K562 (cell line): ENCODE data around the gene CARD14. TPM values are rescaled to one million over a fixed set of nuclear protein-coding genes. Genes with fewer than 3 reads are reported as not detected.

Source experiments
- ASH1L ChIP-seq: fragments of 450-650 bp; IDR thresholded peaks from 2 replicates; pipeline ENCODE4 v1.6.1; 2018; ENCODE audit warnings: borderline replicate concordance, mild to moderate bottlenecking, low read depth; ENCODE audit not compliant: partially characterized antibody
- ATF3 ChIP-seq, 2 experiments: fragments of 450-650 bp in 1 of 2; sonication (generic) in 1 of 2; formaldehyde crosslinking in 1 of 2; IDR thresholded peaks in 1 of 2; conservative IDR thresholded peaks in 1 of 2; 2 replicates each; pipeline versions ENCODE4 v1.6.1 to v1.8.1; 2016 to 2023; ENCODE audit warnings: mild to moderate bottlenecking in 2 of 2, moderate library complexity in 2 of 2, inconsistent platforms in 1 of 2, missing genetic modification reagents in 1 of 2
- BRD4 ChIP-seq: fragments of 200-600 bp; sonication (generic); IDR thresholded peaks from 2 replicates; pipeline ENCODE4 v1.6.1; 2017; ENCODE audit warnings: inconsistent platforms
- FOXJ2 ChIP-seq: fragments of 200-800 bp; sonication (Bioruptor generic); IDR thresholded peaks from 2 replicates; pipeline ENCODE4 v1.6.1; 2016; ENCODE audit warnings: missing genetic modification characterization, missing compliant biosample characterization
- HDAC8 ChIP-seq: fragments of 450-650 bp; IDR thresholded peaks from 2 replicates; pipeline ENCODE4 v1.6.1; 2016; ENCODE audit warnings: mild to moderate bottlenecking, missing genetic modification characterization, moderate library complexity, missing compliant biosample characterization
- MTF1 ChIP-seq: fragments of 250-450 bp; sonication (Bioruptor Pico); IDR thresholded peaks from 2 replicates; pipeline ENCODE4 v1.9.0; 2021; ENCODE audit warnings: moderate library complexity, mild to moderate bottlenecking, inconsistent platforms, borderline replicate concordance
- RUNX1 ChIP-seq: sonication (generic); IDR thresholded peaks from 2 replicates; pipeline ENCODE4 v1.6.1; 2016; ENCODE audit warnings: antibody characterized with exemption, low read depth
- ZNF316 ChIP-seq: fragments of 450-650 bp; IDR thresholded peaks from 2 replicates; pipeline ENCODE4 v1.6.1; 2016
- polyA plus RNA-seq, 8 experiments: library from polyadenylated mRNA; depleted of rRNA in 4 of 8; stranded (reverse) in 5 of 8; unstranded in 3 of 8; fragments of >200 nt; fragmentation: Nextera tagmentation in 2 of 8; fragmentation: Illumina TruSeq in 1 of 8; extraction: Ambion mirVana in 2 of 8; extraction: Trizol in 1 of 8; gene quantifications; 2 replicates each; pipeline versions ENCODE4 v1.2.1 to v1.2.3, GENCODE V29; 2011 to 2014; ENCODE audit warnings: inconsistent platforms in 1 of 8, missing spikeins in 1 of 8
- total RNA-seq, 7 experiments: library from RNA; depleted of rRNA in 6 of 7; stranded (reverse); fragments of >200 nt in 6 of 7; fragmentation: Illumina TruSeq in 2 of 7; extraction: Trizol in 2 of 7; gene quantifications; 2 replicates each; pipeline versions ENCODE4 v1.2.1 to v1.2.3, GENCODE V29; 2011 to 2021; ENCODE audit warnings: low replicate concordance in 1 of 7
- TF ChIP-seq, protein P1 (sequence below): sonication (generic); formaldehyde crosslinking; IDR thresholded peaks from 2 replicates; pipeline ENCODE4 v1.8.1; 2023; ENCODE audit warnings: mild to moderate bottlenecking, missing genetic modification reagents
- TF ChIP-seq, protein P2 (sequence below), 2 experiments: fragments of 250-450 bp in 1 of 2; fragments of 450-650 bp in 1 of 2; sonication (Bioruptor Pico) in 1 of 2; IDR thresholded peaks; 2 replicates each; pipeline versions ENCODE4 v1.6.1 to v1.8.0; 2016 to 2021; ENCODE audit warnings: mild to moderate bottlenecking in 2 of 2, moderate library complexity in 2 of 2, missing compliant biosample characterization in 1 of 2, missing genetic modification characterization in 1 of 2
- TF ChIP-seq, protein P3 (sequence below): sonication (generic); formaldehyde crosslinking; IDR thresholded peaks from 2 replicates; pipeline ENCODE4 v1.8.1; 2023; ENCODE audit warnings: mild to moderate bottlenecking, missing genetic modification reagents
- TF ChIP-seq, protein P4 (sequence below): fragments of 450-650 bp; IDR thresholded peaks from 2 replicates; pipeline ENCODE4 v1.6.1; 2016; ENCODE audit warnings: low read depth

Gene CARD14
- total and polyA plus RNA-seq, 9 of the 15 experiments (the other 6 are each of a cell fraction or from before 2014, with no cell fraction given): not detected

DNA sequence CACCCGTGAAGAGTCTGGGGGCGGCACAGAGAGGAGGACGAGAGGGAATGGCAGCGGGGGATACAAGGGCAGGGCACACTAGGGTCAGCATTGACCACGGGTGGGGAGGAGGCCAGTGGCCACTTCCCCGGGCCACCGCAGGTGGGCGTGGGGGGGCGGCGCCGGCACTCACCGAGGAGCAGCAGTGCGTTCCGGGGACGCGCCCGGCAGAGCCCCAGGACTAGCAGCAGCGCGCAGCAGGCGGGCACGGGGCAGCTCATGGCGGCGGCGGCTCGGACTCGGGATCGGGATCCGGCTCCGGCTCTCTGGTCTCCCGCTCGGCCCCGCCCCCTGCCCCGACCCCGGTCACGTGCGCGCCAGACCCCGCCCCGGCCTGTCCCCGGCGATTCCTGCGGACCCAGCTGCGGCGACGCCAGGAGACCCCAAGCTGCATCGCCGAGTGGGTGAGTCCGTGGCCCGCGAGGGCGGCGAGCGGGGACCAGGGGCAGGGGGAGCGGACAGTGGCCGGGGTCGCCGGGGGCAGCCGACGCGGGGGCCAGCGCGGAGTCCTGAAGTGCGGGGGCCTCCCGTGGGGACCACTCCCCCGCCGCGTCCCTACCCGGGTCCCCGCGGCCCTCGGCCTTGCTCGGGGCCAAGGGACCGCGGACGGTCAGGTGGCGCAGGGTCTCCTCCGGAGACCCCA is 50.4 kb downstream of the CARD14 start, which contains the start of the genes SGSH and SLC26A11 (continued):
- TF ChIP-seq, protein P1, sequence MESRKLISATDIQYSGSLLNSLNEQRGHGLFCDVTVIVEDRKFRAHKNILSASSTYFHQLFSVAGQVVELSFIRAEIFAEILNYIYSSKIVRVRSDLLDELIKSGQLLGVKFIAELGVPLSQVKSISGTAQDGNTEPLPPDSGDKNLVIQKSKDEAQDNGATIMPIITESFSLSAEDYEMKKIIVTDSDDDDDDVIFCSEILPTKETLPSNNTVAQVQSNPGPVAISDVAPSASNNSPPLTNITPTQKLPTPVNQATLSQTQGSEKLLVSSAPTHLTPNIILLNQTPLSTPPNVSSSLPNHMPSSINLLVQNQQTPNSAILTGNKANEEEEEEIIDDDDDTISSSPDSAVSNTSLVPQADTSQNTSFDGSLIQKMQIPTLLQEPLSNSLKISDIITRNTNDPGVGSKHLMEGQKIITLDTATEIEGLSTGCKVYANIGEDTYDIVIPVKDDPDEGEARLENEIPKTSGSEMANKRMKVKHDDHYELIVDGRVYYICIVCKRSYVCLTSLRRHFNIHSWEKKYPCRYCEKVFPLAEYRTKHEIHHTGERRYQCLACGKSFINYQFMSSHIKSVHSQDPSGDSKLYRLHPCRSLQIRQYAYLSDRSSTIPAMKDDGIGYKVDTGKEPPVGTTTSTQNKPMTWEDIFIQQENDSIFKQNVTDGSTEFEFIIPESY (CRISPR knock-in tag): no peak
- TF ChIP-seq FOXJ2 (no peak), MTF1 (CRISPR knock-in tag) (no peak), HDAC8 (tag) (no peak), RUNX1 (no peak), ZNF316 (no peak), ATF3 (IDR thresholded peaks at IDR 0.05) (no peak), ATF3 (CRISPR knock-in tag; conservative IDR thresholded peaks at IDR 0.05) (no peak), BRD4 (no peak), ASH1L (no peak)
- TF ChIP-seq, protein P2, sequence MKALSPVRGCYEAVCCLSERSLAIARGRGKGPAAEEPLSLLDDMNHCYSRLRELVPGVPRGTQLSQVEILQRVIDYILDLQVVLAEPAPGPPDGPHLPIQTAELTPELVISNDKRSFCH (CRISPR knock-in tag; IDR thresholded peaks at IDR 0.05): no peak
- TF ChIP-seq, protein P2 (tag; IDR thresholded peaks at IDR 0.05): no peak
- TF ChIP-seq, protein P3, sequence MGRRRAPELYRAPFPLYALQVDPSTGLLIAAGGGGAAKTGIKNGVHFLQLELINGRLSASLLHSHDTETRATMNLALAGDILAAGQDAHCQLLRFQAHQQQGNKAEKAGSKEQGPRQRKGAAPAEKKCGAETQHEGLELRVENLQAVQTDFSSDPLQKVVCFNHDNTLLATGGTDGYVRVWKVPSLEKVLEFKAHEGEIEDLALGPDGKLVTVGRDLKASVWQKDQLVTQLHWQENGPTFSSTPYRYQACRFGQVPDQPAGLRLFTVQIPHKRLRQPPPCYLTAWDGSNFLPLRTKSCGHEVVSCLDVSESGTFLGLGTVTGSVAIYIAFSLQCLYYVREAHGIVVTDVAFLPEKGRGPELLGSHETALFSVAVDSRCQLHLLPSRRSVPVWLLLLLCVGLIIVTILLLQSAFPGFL (CRISPR knock-in tag): no peak
- TF ChIP-seq, protein P4, sequence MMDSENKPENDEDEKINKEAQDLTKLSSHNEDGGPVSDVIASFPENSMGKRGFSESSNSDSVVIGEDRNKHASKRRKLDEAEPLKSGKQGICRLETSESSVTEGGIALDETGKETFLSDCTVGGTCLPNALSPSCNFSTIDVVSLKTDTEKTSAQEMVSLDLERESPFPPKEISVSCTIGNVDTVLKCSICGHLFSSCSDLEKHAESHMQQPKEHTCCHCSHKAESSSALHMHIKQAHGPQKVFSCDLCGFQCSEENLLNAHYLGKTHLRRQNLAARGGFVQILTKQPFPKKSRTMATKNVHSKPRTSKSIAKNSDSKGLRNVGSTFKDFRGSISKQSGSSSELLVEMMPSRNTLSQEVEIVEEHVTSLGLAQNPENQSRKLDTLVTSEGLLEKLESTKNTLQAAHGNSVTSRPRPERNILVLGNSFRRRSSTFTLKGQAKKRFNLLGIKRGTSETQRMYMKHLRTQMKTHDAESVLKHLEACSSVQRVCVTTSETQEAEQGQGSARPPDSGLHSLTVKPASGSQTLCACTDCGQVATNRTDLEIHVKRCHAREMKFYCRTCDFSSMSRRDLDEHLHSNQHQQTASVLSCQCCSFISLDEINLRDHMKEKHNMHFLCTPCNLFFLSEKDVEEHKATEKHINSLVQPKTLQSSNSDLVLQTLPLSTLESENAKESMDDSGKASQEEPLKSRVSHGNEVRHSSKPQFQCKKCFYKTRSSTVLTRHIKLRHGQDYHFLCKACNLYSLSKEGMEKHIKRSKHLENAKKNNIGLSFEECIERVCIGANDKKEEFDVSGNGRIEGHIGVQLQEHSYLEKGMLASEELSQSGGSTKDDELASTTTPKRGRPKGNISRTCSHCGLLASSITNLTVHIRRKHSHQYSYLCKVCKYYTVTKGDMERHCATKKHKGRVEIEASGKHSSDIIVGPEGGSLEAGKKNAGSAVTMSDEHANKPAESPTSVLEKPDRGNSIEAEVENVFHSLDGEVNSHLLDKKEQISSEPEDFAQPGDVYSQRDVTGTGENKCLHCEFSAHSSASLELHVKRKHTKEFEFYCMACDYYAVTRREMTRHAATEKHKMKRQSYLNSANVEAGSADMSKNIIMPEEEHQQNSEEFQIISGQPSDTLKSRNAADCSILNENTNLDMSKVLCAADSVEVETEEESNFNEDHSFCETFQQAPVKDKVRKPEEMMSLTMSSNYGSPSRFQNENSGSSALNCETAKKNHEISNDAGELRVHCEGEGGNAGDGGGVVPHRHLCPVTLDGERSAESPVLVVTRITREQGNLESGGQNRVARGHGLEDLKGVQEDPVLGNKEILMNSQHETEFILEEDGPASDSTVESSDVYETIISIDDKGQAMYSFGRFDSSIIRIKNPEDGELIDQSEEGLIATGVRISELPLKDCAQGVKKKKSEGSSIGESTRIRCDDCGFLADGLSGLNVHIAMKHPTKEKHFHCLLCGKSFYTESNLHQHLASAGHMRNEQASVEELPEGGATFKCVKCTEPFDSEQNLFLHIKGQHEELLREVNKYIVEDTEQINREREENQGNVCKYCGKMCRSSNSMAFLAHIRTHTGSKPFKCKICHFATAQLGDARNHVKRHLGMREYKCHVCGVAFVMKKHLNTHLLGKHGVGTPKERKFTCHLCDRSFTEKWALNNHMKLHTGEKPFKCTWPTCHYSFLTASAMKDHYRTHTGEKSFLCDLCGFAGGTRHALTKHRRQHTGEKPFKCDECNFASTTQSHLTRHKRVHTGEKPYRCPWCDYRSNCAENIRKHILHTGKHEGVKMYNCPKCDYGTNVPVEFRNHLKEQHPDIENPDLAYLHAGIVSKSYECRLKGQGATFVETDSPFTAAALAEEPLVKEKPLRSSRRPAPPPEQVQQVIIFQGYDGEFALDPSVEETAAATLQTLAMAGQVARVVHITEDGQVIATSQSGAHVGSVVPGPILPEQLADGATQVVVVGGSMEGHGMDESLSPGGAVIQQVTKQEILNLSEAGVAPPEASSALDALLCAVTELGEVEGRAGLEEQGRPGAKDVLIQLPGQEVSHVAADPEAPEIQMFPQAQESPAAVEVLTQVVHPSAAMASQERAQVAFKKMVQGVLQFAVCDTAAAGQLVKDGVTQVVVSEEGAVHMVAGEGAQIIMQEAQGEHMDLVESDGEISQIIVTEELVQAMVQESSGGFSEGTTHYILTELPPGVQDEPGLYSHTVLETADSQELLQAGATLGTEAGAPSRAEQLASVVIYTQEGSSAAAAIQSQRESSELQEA: no peak
